GM18873 (cell line): Measurements from ENCODE around the gene CTNNBL1.

Experiments used
- ATAC-seq: cut with Tn5 transposase; IDR thresholded peaks from one replicate; pipeline ENCODE4 v1.9.1; 2021; ENCODE audit warnings: mild to moderate bottlenecking, moderate library complexity, moderate number of reproducible peaks; ENCODE audit not compliant: unreplicated experiment, low FRiP score

The CTNNBL1 gene

GRCh38 chr20:37892001-37892400 is 198.2 kb downstream of the CTNNBL1 start:
- ATAC-seq, result no peak

DNA sequence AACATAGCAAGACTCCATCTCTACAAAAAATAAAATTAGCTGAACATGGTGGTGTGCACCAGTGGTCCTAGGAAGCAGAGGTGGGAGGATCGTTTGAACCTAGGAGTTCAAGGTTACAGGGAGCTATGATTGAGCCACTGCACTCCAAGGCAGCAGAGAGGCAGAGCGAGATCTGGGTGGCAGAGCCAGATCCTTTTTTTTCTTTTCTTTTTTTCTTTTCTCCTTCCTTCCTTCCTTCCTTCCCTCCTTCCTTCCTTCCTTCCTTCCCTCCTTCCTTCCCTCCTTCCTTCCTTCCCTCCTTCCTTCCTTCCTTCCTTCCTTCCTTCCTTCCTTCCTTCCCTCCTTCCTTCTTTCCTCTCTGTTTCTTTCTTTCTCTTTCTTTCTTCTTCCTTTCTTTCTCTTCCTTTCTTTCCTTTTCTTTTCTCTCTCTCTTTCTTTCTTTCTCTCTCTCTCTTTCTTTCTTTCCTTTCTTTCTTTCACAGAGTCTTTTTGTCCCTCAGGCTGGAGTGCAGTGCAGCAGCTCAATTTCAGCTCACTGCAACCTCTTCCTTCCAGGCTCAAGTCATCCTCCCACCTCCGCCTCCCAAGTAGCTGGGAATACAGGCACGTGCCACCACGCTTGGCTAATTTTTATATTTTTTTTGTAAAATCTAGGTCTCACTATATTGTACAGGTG is 199.9 kb downstream of the CTNNBL1 start:
- no peak for ATAC-seq

DNA sequence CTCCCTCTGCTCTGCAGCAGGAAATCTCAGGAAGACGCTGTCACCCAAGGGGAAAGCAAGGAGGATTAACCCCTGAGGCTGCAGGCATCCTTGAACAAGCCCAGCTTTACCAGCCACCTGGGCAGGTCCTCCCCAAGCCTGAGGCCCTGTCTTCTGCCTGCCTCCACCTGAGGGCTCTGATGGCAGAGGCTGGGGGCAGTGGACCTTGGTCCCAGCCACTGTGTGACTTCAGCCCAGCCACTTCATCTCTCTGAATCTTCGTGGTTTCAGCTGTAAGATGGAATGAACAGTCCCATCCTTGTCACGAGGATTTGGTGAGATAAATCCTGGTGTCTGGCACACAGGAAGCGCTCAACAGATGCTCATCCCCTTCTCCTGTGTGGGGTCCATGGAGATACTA is 200.6 kb downstream of the CTNNBL1 start:
- no peak for ATAC-seq

GRCh38 chr20:37895166-37895565 is 201.3 kb downstream of the CTNNBL1 start:
- no peak for ATAC-seq

DNA sequence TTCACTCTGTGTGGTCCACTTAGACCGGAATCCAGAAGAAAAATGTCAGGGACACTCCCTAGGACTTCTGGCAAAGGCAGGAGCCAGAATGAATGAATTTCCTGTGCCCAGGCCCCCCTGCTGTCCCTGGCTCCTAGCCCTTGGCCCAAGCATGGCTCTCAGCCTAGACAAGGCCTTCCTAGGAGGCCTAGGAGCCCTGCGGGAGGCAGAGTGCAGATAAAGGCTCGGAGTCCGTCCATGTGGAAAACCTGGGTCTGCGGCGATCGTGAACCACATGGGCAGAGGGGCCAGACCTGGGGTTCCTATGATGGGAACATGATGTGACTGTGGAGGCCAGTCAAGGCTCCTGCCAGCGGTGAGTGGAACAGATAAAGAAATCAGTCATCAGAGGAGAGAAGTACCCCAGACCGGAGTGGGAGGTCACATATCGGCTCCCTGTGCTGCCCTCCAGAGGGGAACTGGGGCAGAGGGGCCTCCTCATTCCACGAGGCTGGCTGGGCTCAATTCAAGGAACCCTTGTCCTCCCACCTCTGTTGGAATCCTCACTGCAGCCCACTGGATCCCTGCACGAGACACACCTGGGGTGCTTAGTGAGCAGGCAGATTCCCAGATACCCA is 203.2 kb downstream of the CTNNBL1 start:
- ATAC-seq, result no peak

DNA sequence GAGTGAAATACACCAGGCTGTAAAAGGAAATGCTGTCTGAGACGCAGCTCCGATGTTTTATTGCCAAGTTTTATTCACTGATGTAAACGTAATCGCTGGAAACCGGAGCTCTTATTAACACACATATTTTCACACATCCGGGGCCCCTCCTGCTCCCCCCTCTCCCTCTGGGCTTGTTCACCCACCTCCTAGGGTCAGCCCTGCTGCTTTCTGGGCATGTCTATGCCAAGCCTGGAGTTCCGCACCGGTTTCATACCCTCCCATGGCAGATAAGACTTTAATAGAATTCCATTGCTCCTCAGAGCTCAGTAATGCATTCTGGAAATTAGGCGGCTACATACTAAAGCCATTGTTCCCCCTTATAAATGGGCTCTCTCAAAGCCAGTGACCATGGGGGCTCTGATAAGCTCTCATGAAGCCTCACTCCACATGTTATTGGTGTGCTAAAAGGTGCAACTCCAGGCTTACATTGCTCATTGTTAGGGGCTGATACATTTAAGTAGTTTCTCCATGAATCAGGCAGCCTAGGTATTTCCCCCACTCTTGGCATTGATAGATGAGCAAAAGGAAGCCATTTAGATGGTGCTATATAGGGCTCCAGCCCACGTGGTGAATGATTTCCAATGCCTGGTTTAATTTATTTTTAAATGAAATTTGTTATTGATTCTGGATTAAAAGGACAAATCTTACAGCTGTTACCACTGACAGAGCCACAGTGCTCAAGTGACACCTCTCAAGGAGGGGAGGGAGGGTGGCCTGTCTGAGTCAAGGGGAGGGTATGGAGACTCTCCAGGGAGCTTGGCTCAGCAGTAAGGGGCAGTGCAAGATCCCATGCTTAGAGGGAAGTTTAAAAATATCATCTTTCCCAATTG is 204.6 kb downstream of the CTNNBL1 start:
- ATAC-seq, result no peak

GRCh38 chr20:37899105-37900045 is 205.5 kb downstream of the CTNNBL1 start:
- no peak for ATAC-seq

DNA sequence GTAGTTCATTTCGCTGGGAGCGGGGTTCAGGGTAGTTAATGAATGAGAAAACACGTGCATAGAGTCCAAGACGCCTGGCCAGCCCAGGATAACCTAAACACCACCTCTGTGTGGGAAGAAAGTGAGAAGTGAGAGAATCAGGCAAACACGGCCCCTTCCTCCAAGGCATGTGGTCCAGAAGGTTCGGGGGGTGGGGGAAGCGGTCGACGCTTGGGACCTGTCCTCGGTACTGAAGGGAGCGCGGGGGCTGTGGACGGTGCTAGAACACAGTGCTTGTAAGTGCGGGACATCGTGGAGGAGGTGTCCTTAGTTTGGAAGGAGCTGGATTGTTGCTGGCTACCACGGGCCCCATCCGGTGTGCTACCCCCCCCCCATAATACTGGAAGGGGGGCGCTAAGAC is 207.4 kb downstream of the CTNNBL1 start:
- ATAC-seq, result no peak

DNA sequence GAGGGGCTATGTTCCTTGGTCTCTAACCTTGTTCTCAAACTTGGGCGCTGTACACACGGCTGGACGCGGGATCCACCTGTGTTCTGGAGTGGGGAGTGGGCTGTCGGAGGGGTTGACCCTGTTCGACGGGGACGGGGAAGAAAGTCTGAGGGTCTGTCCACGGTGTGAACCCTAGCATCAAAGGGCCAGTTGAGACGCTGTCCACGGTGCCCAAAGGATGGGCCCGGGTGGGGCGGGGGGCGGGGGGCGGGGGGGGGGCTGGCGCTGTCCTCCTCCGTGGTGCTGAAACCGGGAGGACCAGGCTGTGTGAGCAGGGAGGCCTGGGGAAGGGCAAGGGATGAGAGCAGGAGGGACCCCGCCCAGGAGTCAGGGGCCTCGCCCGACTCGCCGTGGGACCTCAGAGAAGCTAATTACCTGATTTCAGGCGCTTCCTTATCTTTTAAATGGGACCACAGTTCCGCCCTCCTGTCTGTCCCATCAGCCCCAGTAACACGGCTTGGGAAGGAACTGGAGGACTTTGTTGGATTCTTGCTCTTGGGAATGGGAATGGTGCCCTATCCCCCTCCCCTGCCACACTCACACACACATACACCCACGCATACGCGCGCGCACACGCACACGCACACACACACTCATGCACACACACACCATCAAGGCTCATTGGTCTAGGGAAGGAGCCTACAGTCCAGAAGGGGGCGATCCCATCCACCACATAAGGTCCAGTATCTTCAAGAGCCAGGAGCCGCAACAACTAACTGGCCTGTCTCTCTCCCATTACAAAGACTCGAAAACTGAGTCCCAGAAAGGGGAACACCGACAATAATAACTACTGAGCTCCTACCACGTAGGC is 208.0 kb downstream of the CTNNBL1 start:
- no peak for ATAC-seq

- no peak for ATAC-seq
Observed at GRCh38 chr20:37902504-37903313, 208.9 kb downstream of the CTNNBL1 start, which contains the start of gene VSTM2L. Gene VSTM2L, plus strand, starts transcription at chr20:37903127. Its CDS starts 224 bp downstream, at chr20:37903351.

DNA sequence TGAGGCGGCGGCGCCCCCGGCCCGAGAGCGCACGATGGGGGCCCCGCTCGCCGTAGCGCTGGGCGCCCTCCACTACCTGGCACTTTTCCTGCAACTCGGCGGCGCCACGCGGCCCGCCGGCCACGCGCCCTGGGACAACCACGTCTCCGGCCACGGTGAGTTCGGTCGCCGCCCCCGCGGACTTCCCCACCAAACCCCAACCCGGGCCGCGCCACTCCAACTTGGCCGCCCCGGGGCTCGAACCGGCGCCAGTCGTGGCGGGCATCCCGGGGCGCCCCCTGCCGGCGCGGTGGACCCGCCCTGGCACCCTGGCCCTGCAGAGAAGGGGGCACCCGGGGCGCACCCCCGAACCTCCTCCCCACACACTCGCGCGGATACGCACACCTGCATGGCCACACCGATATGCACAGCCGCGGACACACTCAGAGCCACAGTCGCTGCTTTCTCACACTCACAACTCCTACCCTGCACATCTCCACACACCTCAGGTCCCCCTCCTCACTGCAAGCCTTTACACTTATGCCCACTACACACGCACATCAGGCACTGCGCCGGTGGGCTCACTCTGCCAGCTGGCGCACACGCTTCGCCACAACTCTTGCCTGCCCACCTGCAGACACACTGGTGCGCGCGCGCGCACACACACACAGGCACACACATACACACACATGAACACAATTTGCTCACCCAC is 209.6 kb downstream of the CTNNBL1 start:
- ATAC-seq, result no peak

GRCh38 chr20:37904008-37904642 is 210.3 kb downstream of the CTNNBL1 start:
- no peak for ATAC-seq

- no peak for ATAC-seq
Observed at GRCh38 chr20:37904845-37905373, 211.1 kb downstream of the CTNNBL1 start.

GRCh38 chr20:37905671-37906613 is 212.1 kb downstream of the CTNNBL1 start:
- no peak for ATAC-seq

GRCh38 chr20:37907330-37907676 is 213.5 kb downstream of the CTNNBL1 start:
- no peak for ATAC-seq

DNA sequence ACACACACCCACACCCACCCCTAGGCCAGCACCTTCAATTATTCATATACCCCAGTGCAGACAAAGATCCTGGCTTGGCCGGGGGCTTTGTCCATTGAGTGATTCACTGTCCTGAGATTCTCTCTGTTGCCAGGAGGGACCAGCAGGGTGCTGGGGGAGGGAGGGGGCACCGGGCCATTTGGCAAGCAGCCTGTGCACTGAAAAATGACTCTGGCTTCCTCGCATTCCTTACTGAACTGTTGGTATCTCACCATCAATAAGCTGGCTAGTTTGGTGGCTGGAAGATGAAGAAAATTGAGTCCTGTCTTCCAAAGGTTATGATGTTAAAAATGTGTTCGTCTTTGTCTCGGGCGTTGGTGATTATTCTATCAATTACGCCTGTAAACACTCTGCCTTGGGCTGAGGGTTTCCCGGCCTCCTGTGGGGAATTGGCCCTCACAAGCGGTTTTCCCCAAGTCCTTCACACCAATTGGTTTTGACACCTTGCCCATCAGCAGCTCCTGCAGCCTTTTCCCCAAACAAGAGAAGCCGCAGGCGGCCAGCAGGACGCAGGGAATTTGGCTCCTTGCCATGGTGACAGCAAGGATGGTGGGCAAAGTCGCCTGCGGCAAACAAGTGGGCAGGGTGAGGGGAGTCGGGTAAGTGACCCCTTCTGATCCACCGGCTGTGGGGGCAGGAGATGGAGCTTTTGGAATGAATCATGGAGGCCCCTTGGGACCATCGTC is 214.0 kb downstream of the CTNNBL1 start:
- ATAC-seq, result no peak
